H9 (cell line): Measurements from ENCODE around the gene MFGE8. TPM values are rescaled to one million over a fixed set of nuclear protein-coding genes. Genes with fewer than 3 reads are reported as not detected.

Experiments used
- DNase-seq: peaks from one replicate; pipeline ENCODE4 v3.0.0-alpha.2; 2017
- H2AFZ ChIP-seq: one replicate; pipeline ENCODE4 v1.6.1; 2013; ENCODE audit warnings: mild to moderate bottlenecking, low read length, control low read depth, moderate library complexity
- H2AK5ac ChIP-seq: 2 replicates; pipeline ENCODE4 v1.6.1; 2013; ENCODE audit warnings: low read length, control low read depth, mixed read lengths; ENCODE audit not compliant: insufficient read length
- H2BK120ac ChIP-seq: one replicate; pipeline ENCODE4 v1.6.1; 2013; ENCODE audit warnings: low read depth, mild to moderate bottlenecking, low read length, control low read depth, inconsistent platforms; ENCODE audit not compliant: poor library complexity, severe bottlenecking
- H2BK12ac ChIP-seq: 2 replicates; pipeline ENCODE4 v1.6.1; 2013; ENCODE audit warnings: low read length, control low read depth, mixed read lengths, low read depth; ENCODE audit not compliant: insufficient read length
- H2BK15ac ChIP-seq: 2 replicates; pipeline ENCODE4 v1.6.1; 2013; ENCODE audit warnings: low read depth, low read length, control low read depth
- H2BK20ac ChIP-seq: one replicate; pipeline ENCODE4 v1.6.1; 2013; ENCODE audit warnings: low read depth, mild to moderate bottlenecking, low read length, control low read depth, inconsistent platforms; ENCODE audit not compliant: poor library complexity, severe bottlenecking
- H2BK5ac ChIP-seq: 2 replicates; pipeline ENCODE4 v1.6.1; 2013; ENCODE audit warnings: low read length, control low read depth, mixed read lengths; ENCODE audit not compliant: insufficient read length
- H3K14ac ChIP-seq: 2 replicates; pipeline ENCODE4 v1.6.1; 2013; ENCODE audit warnings: low read length, control low read depth; ENCODE audit not compliant: insufficient read depth
- H3K18ac ChIP-seq: 2 replicates; pipeline ENCODE4 v1.6.1; 2013; ENCODE audit warnings: low read depth, mild to moderate bottlenecking, mixed read lengths, low read length, control low read depth; ENCODE audit not compliant: insufficient read length
- H3K23ac ChIP-seq: 2 replicates; pipeline ENCODE4 v1.6.1; 2013; ENCODE audit warnings: low read length, control low read depth, mixed read lengths, low read depth; ENCODE audit not compliant: insufficient read length
- H3K23me2 ChIP-seq: 2 replicates; pipeline ENCODE4 v1.6.1; 2013; ENCODE audit warnings: low read depth, mild to moderate bottlenecking, mixed read lengths, low read length, control low read depth; ENCODE audit not compliant: insufficient read length, poor library complexity, severe bottlenecking
- H3K27ac ChIP-seq: 2 replicates; pipeline ENCODE4 v1.5.1; 2013; ENCODE audit warnings: low read length, control low read depth, mixed read lengths, low read depth; ENCODE audit not compliant: insufficient read length
- H3K27me3 ChIP-seq: 2 replicates; pipeline ENCODE4 v1.6.1; 2013; ENCODE audit warnings: low read length, control low read depth, inconsistent platforms; ENCODE audit not compliant: insufficient read depth
- H3K4ac ChIP-seq: 2 replicates; pipeline ENCODE4 v1.6.1; 2013; ENCODE audit warnings: low read depth, mild to moderate bottlenecking, control low read depth, inconsistent platforms, low read length, moderate library complexity
- H3K4me1 ChIP-seq: 2 replicates; pipeline ENCODE4 v1.6.1; 2013; ENCODE audit warnings: low read length, control low read depth, inconsistent platforms; ENCODE audit not compliant: insufficient read depth
- H3K4me2 ChIP-seq: 2 replicates; pipeline ENCODE4 v1.6.1; 2013; ENCODE audit warnings: low read length, control low read depth, mixed read lengths; ENCODE audit not compliant: insufficient read length, insufficient read depth
- H3K56ac ChIP-seq: 2 replicates; pipeline ENCODE4 v1.6.1; 2013; ENCODE audit warnings: low read depth, mild to moderate bottlenecking, mixed read lengths, low read length, control low read depth; ENCODE audit not compliant: insufficient read length
- H3K79me1 ChIP-seq: 2 replicates; pipeline ENCODE4 v1.6.1; 2013; ENCODE audit warnings: low read depth, mild to moderate bottlenecking, moderate library complexity, low read length, control low read depth, inconsistent platforms; ENCODE audit not compliant: insufficient read depth, poor library complexity, severe bottlenecking
- H3K79me2 ChIP-seq: 2 replicates; pipeline ENCODE4 v1.6.1; 2013; ENCODE audit warnings: low read length, control low read depth, inconsistent platforms; ENCODE audit not compliant: insufficient read depth
- H3K9ac ChIP-seq: 2 replicates; pipeline ENCODE4 v1.6.1; 2013; ENCODE audit warnings: low read length, control low read depth, mixed read lengths; ENCODE audit not compliant: insufficient read length; ENCODE audit errors: extremely low read depth
- H3K9me3 ChIP-seq: one replicate; pipeline ENCODE4 v1.6.1; 2013; ENCODE audit warnings: low read depth, low read length, inconsistent platforms; ENCODE audit not compliant: control insufficient read depth
- H3T11ph ChIP-seq: one replicate; pipeline ENCODE4 v1.6.1; 2013; ENCODE audit warnings: mild to moderate bottlenecking, low read length, control low read depth, inconsistent platforms
- H4K20me1 ChIP-seq: one replicate; pipeline ENCODE4 v1.6.1; 2013; ENCODE audit not compliant: control insufficient read depth, insufficient read length, insufficient read depth
- H4K5ac ChIP-seq: 2 replicates; pipeline ENCODE4 v1.6.1; 2013; ENCODE audit warnings: low read depth, mild to moderate bottlenecking, mixed read lengths, low read length, control low read depth; ENCODE audit not compliant: insufficient read length
- H4K8ac ChIP-seq: replicated peaks from 2 replicates; pipeline ENCODE4 v1.6.1; 2013; ENCODE audit warnings: low read length, control low read depth, mixed read lengths, low read depth; ENCODE audit not compliant: insufficient read length
- H4K91ac ChIP-seq: 2 replicates; pipeline ENCODE4 v1.6.1; 2013; ENCODE audit warnings: low read depth, mild to moderate bottlenecking, moderate library complexity, mixed read lengths, low read length, control low read depth; ENCODE audit not compliant: insufficient read length
- H3K27ac Mint-ChIP-seq, 3 experiments: 2 replicates in 2 of 3; 3 replicates in 1 of 3; pipeline ENCODE4 v1.8.0; 2020 to 2021; ENCODE audit warnings: mixed read lengths in 3 of 3, mild to moderate bottlenecking in 1 of 3, moderate library complexity in 1 of 3
- H3K27me3 Mint-ChIP-seq: 2 replicates; pipeline ENCODE4 v1.8.0; 2021; ENCODE audit warnings: low read depth, mild to moderate bottlenecking, moderate library complexity, mixed read lengths
- H3K36me3 Mint-ChIP-seq, 3 experiments: 2 replicates in 2 of 3; 3 replicates in 1 of 3; pipeline ENCODE4 v1.8.0; 2020 to 2021; ENCODE audit warnings: low read depth in 3 of 3, mixed read lengths in 3 of 3; ENCODE audit not compliant: insufficient read depth in 1 of 3
- H3K4me1 Mint-ChIP-seq, 2 experiments: 2 replicates each; pipeline ENCODE4 v1.8.0; 2020; ENCODE audit warnings: mixed read lengths in 2 of 2
- H3K4me3 Mint-ChIP-seq, 2 experiments: 2 replicates in 1 of 2; 3 replicates in 1 of 2; pipeline ENCODE4 v1.8.0; 2020 to 2021; ENCODE audit warnings: mild to moderate bottlenecking in 2 of 2, mixed read lengths in 2 of 2, moderate library complexity in 1 of 2
- H3K9me3 Mint-ChIP-seq, 2 experiments: 2 replicates in 1 of 2; 3 replicates in 1 of 2; pipeline ENCODE4 v1.8.0; 2020; ENCODE audit warnings: mild to moderate bottlenecking in 2 of 2, mixed read lengths in 2 of 2, moderate library complexity in 1 of 2
- WGBS: extraction: QIAGEN DNeasy Blood & Tissue Kit; methylation state at CpG from one replicate; pipeline ENCODE4 v1.1.7; 2013; ENCODE audit warnings: missing lambda C conversion rate, low lambda C conversion rate, mixed read lengths; ENCODE audit not compliant: insufficient read length; ENCODE audit errors: extremely low coverage; 5-methylcytosine and 5-hydroxymethylcytosine counted together
- total RNA-seq: library from RNA; stranded (reverse); gene quantifications from 2 replicates; pipeline ENCODE4 v1.2.1, GENCODE V29; 2021
- TF ChIP-seq, protein P1 (sequence below): fragments of 200-600 bp; sonication (generic); conservative IDR thresholded peaks from 3 replicates; pipeline ENCODE4 v1.8.0; 2021; ENCODE audit warnings: antibody characterized with exemption, mild to moderate bottlenecking

MFGE8 gene
- total RNA-seq, 1 experiment from 2014 or later: 653 TPM

DNA sequence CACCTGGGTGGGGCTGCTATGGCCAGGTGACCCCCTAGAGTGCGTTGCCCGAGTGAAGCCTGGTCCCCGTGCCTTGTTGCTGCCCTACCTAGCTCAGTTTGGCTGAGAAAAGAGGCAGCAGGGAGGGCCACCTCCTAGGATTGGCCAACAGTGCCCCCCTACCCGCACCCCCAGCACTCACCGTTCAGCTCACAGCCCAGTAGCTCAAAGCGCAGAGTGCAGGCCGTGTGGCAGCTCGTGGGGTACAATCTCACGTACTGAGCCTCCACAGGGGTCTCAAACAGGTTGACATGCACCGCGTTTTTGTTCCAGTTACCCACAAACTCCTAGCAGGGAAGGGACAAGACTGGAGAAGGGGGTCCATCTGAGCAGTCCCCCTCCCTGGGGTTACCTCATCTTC lies 7.6 kb downstream of the MFGE8 start:
- no peak overlapping the region for H2BK5ac ChIP-seq
- no peak overlapping the region for H3K4ac ChIP-seq
- H3K4me2 ChIP-seq: no peak overlapping the region
- H3K79me1 ChIP-seq: peaks cover 21% of the 10 kb centered on the region
- H3K27me3 ChIP-seq: no peaks in the 10 kb centered on the region
- Mint-ChIP-seq H3K9me3 (no peaks in the 10 kb centered on the region), H3K27ac (peak overlapping the region in 1 of 3 experiments; percentile 91; a peak in 2 of 7 replicates), H3K4me1 (peaks cover 41 to 89% of the 10 kb centered on the region in 2 experiments), H3K27me3 (no peaks in the 10 kb centered on the region), H3K36me3 (peaks cover 88 to 100% (median 99%) of the 10 kb centered on the region in 3 experiments), H3K4me3 (no peak overlapping the region; a peak in 1 of 5 replicates)
- H2BK120ac ChIP-seq: no peak overlapping the region
- no peak overlapping the region for H3K56ac ChIP-seq
- TF ChIP-seq, protein P1, sequence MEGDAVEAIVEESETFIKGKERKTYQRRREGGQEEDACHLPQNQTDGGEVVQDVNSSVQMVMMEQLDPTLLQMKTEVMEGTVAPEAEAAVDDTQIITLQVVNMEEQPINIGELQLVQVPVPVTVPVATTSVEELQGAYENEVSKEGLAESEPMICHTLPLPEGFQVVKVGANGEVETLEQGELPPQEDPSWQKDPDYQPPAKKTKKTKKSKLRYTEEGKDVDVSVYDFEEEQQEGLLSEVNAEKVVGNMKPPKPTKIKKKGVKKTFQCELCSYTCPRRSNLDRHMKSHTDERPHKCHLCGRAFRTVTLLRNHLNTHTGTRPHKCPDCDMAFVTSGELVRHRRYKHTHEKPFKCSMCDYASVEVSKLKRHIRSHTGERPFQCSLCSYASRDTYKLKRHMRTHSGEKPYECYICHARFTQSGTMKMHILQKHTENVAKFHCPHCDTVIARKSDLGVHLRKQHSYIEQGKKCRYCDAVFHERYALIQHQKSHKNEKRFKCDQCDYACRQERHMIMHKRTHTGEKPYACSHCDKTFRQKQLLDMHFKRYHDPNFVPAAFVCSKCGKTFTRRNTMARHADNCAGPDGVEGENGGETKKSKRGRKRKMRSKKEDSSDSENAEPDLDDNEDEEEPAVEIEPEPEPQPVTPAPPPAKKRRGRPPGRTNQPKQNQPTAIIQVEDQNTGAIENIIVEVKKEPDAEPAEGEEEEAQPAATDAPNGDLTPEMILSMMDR: no peak
- no peak overlapping the region for H4K8ac ChIP-seq
- H3T11ph ChIP-seq: no peak overlapping the region
- no peak overlapping the region for H3K14ac ChIP-seq
- no peak for DNase-seq
- no peak overlapping the region for H4K5ac ChIP-seq
- peaks cover 10% of the 10 kb centered on the region; the same call in 1 of the 2 replicates for H3K79me2 ChIP-seq
- no peak overlapping the region for H2BK20ac ChIP-seq
- H2BK15ac ChIP-seq: no peak overlapping the region
- no peak overlapping the region for H2AK5ac ChIP-seq
- no peaks in the 10 kb centered on the region for H3K23me2 ChIP-seq
- H3K9ac ChIP-seq: no peak overlapping the region
- no peak overlapping the region for H2AFZ ChIP-seq
- H4K20me1 ChIP-seq: no peaks in the 10 kb centered on the region
- no peak overlapping the region for H2BK12ac ChIP-seq
- no peak overlapping the region for H4K91ac ChIP-seq
- H3K23ac ChIP-seq: no peak overlapping the region
- H3K9me3 ChIP-seq: no peaks in the 10 kb centered on the region
- WGBS: no CpG with 5 or more reads among the region's 11 CpGs
- peaks cover 6% of the 10 kb centered on the region for H3K4me1 ChIP-seq
- no peak overlapping the region for H3K27ac ChIP-seq
- no peak overlapping the region for H3K18ac ChIP-seq
